Measurements from ENCODE around the gene ELOB. TPM values are rescaled to one million over a fixed set of nuclear protein-coding genes. Genes with fewer than 3 reads are reported as not detected.

The ELOB gene
- total RNA-seq, 1 donor from 2014 or later, result 530 TPM

DNA sequence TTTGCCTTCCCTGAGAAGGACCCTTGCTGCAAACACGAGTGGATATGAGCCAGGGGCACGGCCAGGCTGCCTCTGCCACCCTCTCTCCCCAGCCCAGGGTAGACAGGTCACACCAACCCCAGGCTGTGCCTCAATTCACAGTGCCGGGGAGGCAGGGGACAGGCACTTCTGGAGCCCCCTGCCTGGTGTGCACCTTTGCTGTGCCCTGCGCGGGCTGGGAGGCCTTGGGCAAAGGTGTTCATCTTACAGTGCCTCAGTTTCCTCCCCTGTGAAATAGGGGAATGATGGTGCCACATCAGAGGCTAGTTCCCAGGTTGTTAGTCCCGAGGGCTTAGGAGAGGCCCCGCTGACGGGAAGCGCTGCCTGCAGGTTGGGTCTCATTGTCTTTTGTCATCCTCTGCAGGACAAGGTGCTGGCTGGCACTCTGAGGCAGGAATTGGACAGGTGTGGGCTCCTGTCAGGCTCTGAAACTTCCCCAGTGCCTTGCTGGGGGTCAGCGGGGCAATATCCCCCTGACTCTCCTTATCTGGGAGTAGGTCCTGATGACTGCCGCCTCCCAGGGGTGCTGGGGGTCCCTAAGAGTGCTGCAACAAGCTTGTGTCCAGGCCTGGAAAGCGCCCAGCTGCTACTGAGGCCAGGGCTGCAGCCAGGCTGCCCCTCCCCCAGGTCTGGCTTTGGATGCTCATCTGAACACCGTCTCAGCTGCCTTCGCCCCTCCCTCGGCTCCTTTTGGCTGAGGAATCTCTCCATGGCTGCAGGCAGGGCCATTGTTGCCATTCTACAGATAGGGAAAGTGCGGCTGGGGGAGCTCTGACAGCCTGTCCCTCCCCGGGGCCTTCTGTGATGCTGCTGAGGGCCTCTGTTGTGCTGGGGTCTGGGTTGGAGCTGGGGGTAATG, 43.1 kb upstream of the ELOB start:
- DNase-seq (ENCODE audit: extremely low spot score in 2 of 2), result no peak
- Histone ChIP-seq H3K4me1 (no peaks in the 10 kb centered on the region), H3K4me3 (no peak overlapping the region), H3K27ac (no peak overlapping the region), H3K36me3 (no peaks in the 10 kb centered on the region), H3K27me3 (no peaks in the 10 kb centered on the region), H3K9me3 (no peaks in the 10 kb centered on the region)
- TF ChIP-seq POLR2A (IDR thresholded peaks at IDR 0.05) (no peak), POLR2AphosphoS5 (IDR thresholded peaks at IDR 0.05; ENCODE audit: insufficient read depth in 1 of 2, low read depth in 1 of 2) (no peak)
- TF ChIP-seq, protein P1, sequence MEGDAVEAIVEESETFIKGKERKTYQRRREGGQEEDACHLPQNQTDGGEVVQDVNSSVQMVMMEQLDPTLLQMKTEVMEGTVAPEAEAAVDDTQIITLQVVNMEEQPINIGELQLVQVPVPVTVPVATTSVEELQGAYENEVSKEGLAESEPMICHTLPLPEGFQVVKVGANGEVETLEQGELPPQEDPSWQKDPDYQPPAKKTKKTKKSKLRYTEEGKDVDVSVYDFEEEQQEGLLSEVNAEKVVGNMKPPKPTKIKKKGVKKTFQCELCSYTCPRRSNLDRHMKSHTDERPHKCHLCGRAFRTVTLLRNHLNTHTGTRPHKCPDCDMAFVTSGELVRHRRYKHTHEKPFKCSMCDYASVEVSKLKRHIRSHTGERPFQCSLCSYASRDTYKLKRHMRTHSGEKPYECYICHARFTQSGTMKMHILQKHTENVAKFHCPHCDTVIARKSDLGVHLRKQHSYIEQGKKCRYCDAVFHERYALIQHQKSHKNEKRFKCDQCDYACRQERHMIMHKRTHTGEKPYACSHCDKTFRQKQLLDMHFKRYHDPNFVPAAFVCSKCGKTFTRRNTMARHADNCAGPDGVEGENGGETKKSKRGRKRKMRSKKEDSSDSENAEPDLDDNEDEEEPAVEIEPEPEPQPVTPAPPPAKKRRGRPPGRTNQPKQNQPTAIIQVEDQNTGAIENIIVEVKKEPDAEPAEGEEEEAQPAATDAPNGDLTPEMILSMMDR (IDR thresholded peaks at IDR 0.05), result no peak
- intact Hi-C loops (cut with DNase I), result no loop called here

DNA sequence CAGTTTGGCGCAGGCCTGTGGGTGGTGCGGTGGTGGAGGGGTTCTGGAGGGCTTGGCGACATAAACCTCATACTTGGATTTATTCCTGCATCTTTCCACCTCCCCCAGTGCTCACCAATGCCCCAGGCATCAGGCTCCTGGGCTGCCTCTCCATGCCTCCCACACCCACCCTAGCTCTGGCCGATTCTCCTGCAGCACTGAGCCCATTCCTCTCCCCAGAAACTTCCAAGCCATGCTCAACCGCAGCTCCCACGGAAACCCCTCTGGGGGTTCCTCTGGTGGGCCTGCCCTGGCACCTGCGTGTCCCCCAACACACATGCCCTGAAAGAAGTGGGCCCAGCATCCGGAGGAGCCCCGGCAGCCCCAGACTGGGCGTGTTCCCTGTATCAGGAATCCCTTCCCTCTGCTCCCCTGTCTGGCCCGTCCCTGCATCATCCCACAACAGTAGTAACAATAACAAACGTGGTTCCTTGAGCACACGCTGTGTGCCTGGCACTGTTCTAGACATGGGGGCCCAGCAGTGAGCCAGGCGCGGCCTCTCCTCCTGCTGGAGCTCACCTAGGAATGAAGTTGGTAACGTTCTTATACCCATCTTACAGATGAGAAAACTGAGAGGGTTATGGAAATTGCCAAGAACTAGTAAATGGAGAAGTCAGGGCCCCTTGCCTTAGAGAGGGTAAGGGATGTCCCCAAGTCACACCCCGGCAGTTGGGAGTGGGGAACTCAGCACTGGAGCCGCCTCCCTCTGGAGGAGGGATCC, 42.3 kb upstream of the ELOB start:
- Histone ChIP-seq H3K27me3 (no peaks in the 10 kb centered on the region), H3K36me3 (no peaks in the 10 kb centered on the region), H3K4me3 (no peak overlapping the region), H3K4me1 (no peaks in the 10 kb centered on the region), H3K27ac (no peak overlapping the region), H3K9me3 (no peaks in the 10 kb centered on the region)
- no peak for TF ChIP-seq POLR2A (IDR thresholded peaks at IDR 0.05)
- TF ChIP-seq, protein P1 (IDR thresholded peaks at IDR 0.05), result no peak
- no peak for TF ChIP-seq POLR2AphosphoS5 (IDR thresholded peaks at IDR 0.05; ENCODE audit: insufficient read depth in 1 of 2, low read depth in 1 of 2)
- intact Hi-C loops (cut with DNase I), result no loop called here
- DNase-seq (ENCODE audit: extremely low spot score in 2 of 2), result no peak

DNA sequence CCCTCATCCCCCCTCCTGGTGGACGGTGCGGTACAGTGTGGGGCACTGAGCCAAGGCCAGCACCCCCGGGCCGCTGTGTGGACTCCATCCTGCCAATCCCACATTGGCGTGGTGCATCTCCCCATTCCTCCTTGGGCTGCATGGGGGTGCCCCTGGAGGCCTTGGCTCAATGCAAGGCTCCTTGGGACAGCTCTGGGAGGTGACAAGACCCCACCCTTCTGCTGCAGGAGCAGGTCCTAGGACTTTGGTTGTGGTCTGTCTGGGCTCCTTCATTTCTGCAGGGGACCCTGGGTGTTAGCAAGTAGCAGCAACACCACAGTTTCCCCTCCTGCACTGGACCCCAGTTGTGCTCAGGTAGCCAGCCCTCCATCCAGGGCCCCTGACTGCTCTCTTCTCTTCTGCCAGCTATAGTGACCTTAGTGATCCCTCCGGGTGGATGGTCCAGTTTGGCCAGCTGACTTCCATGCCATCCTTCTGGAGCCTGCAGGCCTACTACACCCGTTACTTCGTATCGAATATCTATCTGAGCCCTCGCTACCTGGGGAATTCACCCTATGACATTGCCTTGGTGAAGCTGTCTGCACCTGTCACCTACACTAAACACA, 41.3 kb upstream of the ELOB start:
- H3K27ac ChIP-seq, result no peak overlapping the region
- TF ChIP-seq POLR2A (IDR thresholded peaks at IDR 0.05) (no peak), POLR2AphosphoS5 (IDR thresholded peaks at IDR 0.05; ENCODE audit: insufficient read depth in 1 of 2, low read depth in 1 of 2) (no peak)
- TF ChIP-seq, protein P1 (IDR thresholded peaks at IDR 0.05), result no peak
- no peaks in the 10 kb centered on the region for H3K27me3 ChIP-seq

DNA sequence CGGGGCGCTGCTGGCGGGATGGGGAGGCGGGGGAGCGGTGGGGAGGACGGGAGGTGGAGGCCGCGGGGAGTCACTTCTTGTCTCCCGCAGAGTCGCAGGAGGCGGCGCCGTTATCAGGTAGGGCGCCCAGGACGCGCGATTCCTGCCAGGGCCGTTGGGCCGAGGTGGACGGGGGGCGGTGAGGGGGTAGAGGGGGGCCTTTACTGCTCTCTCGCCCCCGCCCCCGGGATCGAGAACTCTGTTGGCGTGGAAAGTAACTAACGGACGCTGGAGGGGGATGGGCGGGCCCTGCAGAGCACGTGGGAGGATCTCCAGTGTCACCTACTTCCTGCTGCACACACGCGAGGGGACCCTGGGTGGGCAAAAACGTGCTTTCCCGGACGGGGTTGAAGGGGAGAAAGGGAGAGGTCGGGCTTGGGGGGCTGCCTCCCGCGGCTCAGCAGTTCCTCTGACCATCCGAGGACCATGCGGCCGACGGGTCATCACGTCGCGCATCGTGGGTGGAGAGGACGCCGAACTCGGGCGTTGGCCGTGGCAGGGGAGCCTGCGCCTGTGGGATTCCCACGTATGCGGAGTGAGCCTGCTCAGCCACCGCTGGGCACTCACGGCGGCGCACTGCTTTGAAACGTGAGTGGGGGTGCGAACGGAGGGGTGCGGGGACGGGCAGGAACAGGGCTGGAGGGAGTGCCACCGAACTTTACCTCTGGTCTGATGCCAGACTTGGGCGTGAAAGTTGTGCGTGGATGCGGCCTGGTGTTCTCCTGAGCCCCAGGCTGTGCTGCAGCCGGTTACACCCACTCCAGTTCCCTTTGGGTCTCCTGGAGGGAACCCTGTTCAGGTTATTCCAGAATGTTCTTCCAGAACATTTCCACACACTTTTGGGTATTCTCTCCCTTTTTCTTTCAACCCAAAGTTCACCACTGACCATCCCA, 40.5 kb upstream of the ELOB start:
- H3K27ac ChIP-seq, result no peak overlapping the region
- H3K27me3 ChIP-seq, result no peaks in the 10 kb centered on the region
- no peaks in the 10 kb centered on the region for H3K9me3 ChIP-seq
- DNase-seq (ENCODE audit: extremely low spot score in 2 of 2), result no peak
- intact Hi-C loops (cut with DNase I), result no loop called here
- no peaks in the 10 kb centered on the region for H3K36me3 ChIP-seq
- no peaks in the 10 kb centered on the region for H3K4me1 ChIP-seq
- TF ChIP-seq, protein P1 (IDR thresholded peaks at IDR 0.05), result no peak
- no peak for TF ChIP-seq POLR2AphosphoS5 (IDR thresholded peaks at IDR 0.05; ENCODE audit: insufficient read depth in 1 of 2, low read depth in 1 of 2)
- TF ChIP-seq POLR2A (IDR thresholded peaks at IDR 0.05), result no peak
- no peak overlapping the region for H3K4me3 ChIP-seq

More for the DNA sequence above, 41.3 kb upstream of the ELOB start:
- Histone ChIP-seq H3K4me1 (no peaks in the 10 kb centered on the region), H3K9me3 (no peaks in the 10 kb centered on the region), H3K4me3 (no peak overlapping the region), H3K36me3 (no peaks in the 10 kb centered on the region)
- DNase-seq (ENCODE audit: extremely low spot score in 2 of 2), result no peak
- intact Hi-C loops (cut with DNase I), result no loop called here
